ENCODE data around the gene MAPT.
"Not testable (repeated sequence)": the region's sequence is repeated elsewhere in the genome, so short reads cannot be mapped to it uniquely, and the experiment has no call there.

MAPT gene

GRCh38 chr17:45902892-45903346 lies 8.6 kb downstream of the MAPT start:
- no peak for DNase-seq

- DNase-seq, result no peak
Observed at GRCh38 chr17:45904866-45905265, 10.5 kb downstream of the MAPT start.

- no peak for DNase-seq
Observed at GRCh38 chr17:45905814-45906213, 11.5 kb downstream of the MAPT start.

GRCh38 chr17:45906237-45906636 lies 11.9 kb downstream of the MAPT start:
- no peak for DNase-seq

- DNase-seq, result no peak
Observed at GRCh38 chr17:45906927-45907622, 12.7 kb downstream of the MAPT start.

- DNase-seq, result no peak
Observed at GRCh38 chr17:45907750-45908395, 13.5 kb downstream of the MAPT start.

GRCh38 chr17:45908460-45908859 lies 14.1 kb downstream of the MAPT start:
- no peak for DNase-seq

GRCh38 chr17:45908935-45909334 lies 14.6 kb downstream of the MAPT start:
- DNase-seq, result no peak

- no peak for DNase-seq
Observed at GRCh38 chr17:45910667-45911066, 16.3 kb downstream of the MAPT start.

GRCh38 chr17:45912319-45912718 lies 18.0 kb downstream of the MAPT start:
- DNase-seq, result no peak

- DNase-seq, result not testable (repeated sequence)
Observed at GRCh38 chr17:45913030-45913429, 18.7 kb downstream of the MAPT start.

- no peak for DNase-seq
Observed at GRCh38 chr17:45914047-45914717, 19.8 kb downstream of the MAPT start.

GRCh38 chr17:45915263-45915662 lies 20.9 kb downstream of the MAPT start:
- no peak for DNase-seq

- no peak for DNase-seq
Observed at GRCh38 chr17:45917081-45917480, 22.7 kb downstream of the MAPT start.

- DNase-seq, result no peak
Observed at GRCh38 chr17:45918241-45918745, 23.9 kb downstream of the MAPT start.

GRCh38 chr17:45919136-45919535 lies 24.8 kb downstream of the MAPT start:
- DNase-seq, result no peak

- DNase-seq, result no peak
Observed at GRCh38 chr17:45920083-45920482, 25.7 kb downstream of the MAPT start.

GRCh38 chr17:45923511-45924268 lies 29.3 kb downstream of the MAPT start:
- DNase-seq, result no peak

GRCh38 chr17:45924332-45924820 lies 30.0 kb downstream of the MAPT start:
- DNase-seq, result no peak

GRCh38 chr17:45925311-45925710 lies 31.0 kb downstream of the MAPT start:
- DNase-seq, result no peak

GRCh38 chr17:45927247-45927646 lies 32.9 kb downstream of the MAPT start:
- no peak for DNase-seq

GRCh38 chr17:45929344-45929743 lies 35.0 kb downstream of the MAPT start:
- no peak for DNase-seq

- no peak for DNase-seq
Observed at GRCh38 chr17:45930420-45930951, 36.1 kb downstream of the MAPT start.
